GM12878 (cell line): ENCODE results near the gene MYH6. TPM values are rescaled to one million over a fixed set of nuclear protein-coding genes. Genes with fewer than 3 reads are reported as not detected.

Source experiments
- ATAC-seq: fragments of 200-7000 bp; cut with Tn5 transposase; 3 replicates; pipeline ENCODE4 v1.9.1; 2020; ENCODE audit warnings: mild to moderate bottlenecking, moderate library complexity
- BruUV-seq: library from RNA; stranded (reverse); fragments of 400-500 nt; replicated peaks from 2 replicates; lab custom pipeline; 2021; lab: Mats Ljungman, UMichigan
- CTCF ChIA-PET: fragments of 300-600 bp; sonication (Branson Sonifier 250); formaldehyde crosslinking; extraction: SDS; loops from one replicate; lab custom pipeline; 2021; ENCODE audit warnings: inconsistent platforms; lab: Yijun Ruan, JAX
- POLR2A ChIA-PET: fragments of 350-600 bp; formaldehyde crosslinking; extraction: SDS; loops from one replicate; lab custom pipeline; 2021; ENCODE audit warnings: inconsistent platforms; lab: Charles Lee
- RAD21 ChIA-PET: fragments of 300-600 bp; sonication (Branson Sonifier 250); formaldehyde crosslinking; loops from one replicate; lab custom pipeline; 2023; ENCODE audit warnings: antibody characterized with exemption; ENCODE audit not compliant: unreplicated experiment; lab: Charles Lee
- SMC1A ChIA-PET: fragments of 300-600 bp; sonication (Branson Sonifier 250); formaldehyde crosslinking; loops from one replicate; lab custom pipeline; 2023; ENCODE audit not compliant: unreplicated experiment, uncharacterized antibody; lab: Charles Lee
- DNase-seq: peaks from one replicate; pipeline ENCODE4 v3.0.0-alpha.2; 2011; ENCODE audit warnings: low read depth, low spot score
- FAIRE-seq: peaks from 3 replicates; lab custom pipeline; 2011; peaks lifted over from hg19 to GRCh38; lab: Jason Lieb, UNC
- H2AFZ ChIP-seq: 2 replicates; pipeline ENCODE4 v1.6.0; 2011; ENCODE audit warnings: low read depth, low read length, control low read depth; ENCODE audit not compliant: control insufficient read depth
- H3K27ac ChIP-seq: 2 replicates; pipeline ENCODE4 v1.5.1; 2011; ENCODE audit warnings: control low read depth; ENCODE audit not compliant: control insufficient read depth, insufficient read depth
- H3K27me3 ChIP-seq, 2 experiments: replicated peaks in 1 of 2; 2 replicates each; pipeline versions ENCODE4 v1.6.0 to v1.6.1; 2011; ENCODE audit warnings: low read length in 1 of 2; ENCODE audit not compliant: control insufficient read depth in 2 of 2, insufficient read depth in 2 of 2
- H3K36me3 ChIP-seq, 2 experiments: 2 replicates each; pipeline ENCODE4 v1.5.1; 2011; ENCODE audit warnings: low read length in 1 of 2; ENCODE audit not compliant: control insufficient read depth in 2 of 2, insufficient read depth in 2 of 2
- H3K4me1 ChIP-seq: 2 replicates; pipeline ENCODE4 v1.6.1; 2011; ENCODE audit warnings: mild to moderate bottlenecking, low read length, moderate library complexity, mixed read lengths; ENCODE audit not compliant: control insufficient read depth, insufficient read depth
- H3K4me2 ChIP-seq: 2 replicates; pipeline ENCODE4 v1.6.0; 2011; ENCODE audit warnings: control low read depth; ENCODE audit not compliant: control insufficient read depth, insufficient read depth
- H3K4me3 ChIP-seq: fragments of 200-600 bp; sonication (generic); 2 replicates; pipeline ENCODE4 v1.5.1; 2016
- H3K79me2 ChIP-seq: 2 replicates; pipeline ENCODE4 v1.6.0; 2011; ENCODE audit warnings: low read length; ENCODE audit not compliant: control insufficient read depth, insufficient read depth
- H3K9ac ChIP-seq: 2 replicates; pipeline ENCODE4 v1.8.0; 2011; ENCODE audit warnings: low read length, control low read depth, mixed read lengths; ENCODE audit not compliant: control insufficient read depth, insufficient read depth
- H3K9me3 ChIP-seq: replicated peaks from 3 replicates; pipeline ENCODE4 v1.5.1; 2011; ENCODE audit warnings: mild to moderate bottlenecking, low read length; ENCODE audit not compliant: control insufficient read depth, insufficient read depth
- H4K20me1 ChIP-seq: 2 replicates; pipeline ENCODE4 v1.6.0; 2011; ENCODE audit not compliant: control insufficient read depth, insufficient read depth
- EZH2 ChIP-seq: IDR thresholded peaks from 2 replicates; pipeline ENCODE4 v1.6.1; 2012; ENCODE audit warnings: low read depth, mild to moderate bottlenecking, control low read depth, inconsistent platforms, low read length, borderline replicate concordance; ENCODE audit not compliant: control insufficient read depth
- FOXK2 ChIP-seq: fragments of 450-650 bp; IDR thresholded peaks from 2 replicates; pipeline ENCODE4 v1.6.1; 2017; ENCODE audit warnings: mild to moderate bottlenecking, moderate library complexity
- IKZF2 ChIP-seq, 2 experiments: fragments of 450-650 bp; IDR thresholded peaks; 2 replicates each; pipeline ENCODE4 v1.6.1; 2017; ENCODE audit warnings: mild to moderate bottlenecking in 2 of 2, moderate library complexity in 2 of 2
- NFXL1 ChIP-seq: fragments of 450-650 bp; IDR thresholded peaks from 2 replicates; pipeline ENCODE4 v1.6.1; 2017; ENCODE audit warnings: antibody characterized with exemption, mild to moderate bottlenecking, borderline replicate concordance
- POU2F2 ChIP-seq: IDR thresholded peaks from 3 replicates; pipeline ENCODE4 v1.6.1; 2011; ENCODE audit warnings: low read depth, mild to moderate bottlenecking, low read length, borderline replicate concordance
- TAF1 ChIP-seq: IDR thresholded peaks from 2 replicates; pipeline ENCODE4 v1.6.1; 2011; ENCODE audit warnings: mild to moderate bottlenecking, low read depth, low read length, borderline replicate concordance
- YY1 ChIP-seq: IDR thresholded peaks from 2 replicates; pipeline ENCODE4 v1.6.1; 2011; ENCODE audit warnings: low read depth, mild to moderate bottlenecking, low read length
- ZBTB33 ChIP-seq: fragments of 450-650 bp; IDR thresholded peaks from 2 replicates; pipeline ENCODE4 v1.6.1; 2017; ENCODE audit warnings: mild to moderate bottlenecking
- WGBS: methylation state at CpG from one replicate; pipeline ENCODE4 v1.1.6; 2016; ENCODE audit warnings: low lambda C conversion rate; ENCODE audit not compliant: insufficient replicate concordance, insufficient coverage; ENCODE audit errors: missing lambda C conversion rate; 5-methylcytosine and 5-hydroxymethylcytosine counted together
- in situ Hi-C: fragments of 300-500 bp; cut with MboI; formaldehyde crosslinking; loops from 9 replicates; pipeline ENCODE4 v1.14.3; 2018; ENCODE audit warnings: mixed read lengths
- intact Hi-C: fragments of 100-400 bp; cut with micrococcal nuclease; formaldehyde crosslinking; loops from one replicate; pipeline ENCODE4 v1.14.2; 2022; ENCODE audit not compliant: unreplicated experiment
- polyA plus RNA-seq, 11 experiments: library from polyadenylated mRNA; depleted of rRNA in 4 of 11; unstranded in 6 of 11; stranded (reverse) in 5 of 11; fragments of >200 nt; fragmentation: Nextera tagmentation in 4 of 11; fragmentation: Illumina TruSeq in 1 of 11; extraction: Ambion mirVana in 4 of 11; extraction: Trizol in 1 of 11; gene quantifications; 1 replicate in 1 of 11; 2 replicates in 10 of 11; pipeline versions ENCODE4 v1.2.1 to v1.2.3, GENCODE V29; 2011 to 2016; ENCODE audit warnings: inconsistent platforms in 2 of 11, missing spikeins in 2 of 11, low read depth in 1 of 11
- total RNA-seq, 4 experiments: library from RNA; depleted of rRNA in 3 of 4; stranded (reverse); fragments of >200 nt in 3 of 4; fragmentation: Illumina TruSeq in 1 of 4; extraction: Trizol in 1 of 4; gene quantifications; 2 replicates each; pipeline versions ENCODE4 v1.2.1 to v1.2.3, GENCODE V29; 2013 to 2021

MYH6 gene
- total and polyA plus RNA-seq, 10 of the 15 experiments (the other 5 are each of a cell fraction or from before 2014, with no cell fraction given): 0.01 to 0.84 (median 0.05) TPM; not detected in 7

GRCh38 chr14:23416801-23417200 lies 8.7 kb upstream of the MYH6 start (continued):
- TF ChIP-seq TAF1 (no peak), ZBTB33 (no peak), IKZF2 (IDR thresholded peaks at IDR 0.05) (no peak), FOXK2 (no peak)

GRCh38 chr14:23415821-23416778 lies 8.0 kb upstream of the MYH6 start:
- H4K20me1 ChIP-seq: no peaks in the 10 kb centered on the region
- TF ChIP-seq POU2F2 (no peak), NFXL1 (no peak), EZH2 (no peak), YY1 (no peak)
- no peak overlapping the region for H3K27ac ChIP-seq
- ChIA-PET RAD21 (no interaction called here), SMC1A (no interaction called here), POLR2A (no interaction called here), CTCF (interaction anchor here (0.5 kb wide), 1 partner anchor 117 kb away, joined by 3 read pairs; no protein-coding TSS in a partner anchor)
- BruUV-seq: no TSS peak
- WGBS: 37% methylated on average over 21 of the region's 21 CpGs
- ATAC-seq (no peak), DNase-seq (no peak), FAIRE-seq (no peak)
- H3K36me3 ChIP-seq: no peaks in the 10 kb centered on the region
- no peak overlapping the region for H2AFZ ChIP-seq
- H3K9ac ChIP-seq: no peak overlapping the region
- H3K79me2 ChIP-seq: no peaks in the 10 kb centered on the region
- intact Hi-C loops (no loop called here), in situ Hi-C loops (no loop called here)
- no peaks in the 10 kb centered on the region for H3K9me3 ChIP-seq
- no peak overlapping the region for H3K4me3 ChIP-seq
- H3K4me1 ChIP-seq: no peaks in the 10 kb centered on the region
- H3K27me3 ChIP-seq: no peaks in the 10 kb centered on the region; a peak in 2 of 4 replicates
- no peak overlapping the region for H3K4me2 ChIP-seq
